Measurements from ENCODE around the gene GFRA1. TPM values are rescaled to one million over a fixed set of nuclear protein-coding genes. Genes with fewer than 3 reads are reported as not detected.

The GFRA1 gene
- total RNA-seq, 2 experiments from 2014 or later = not detected

DNA sequence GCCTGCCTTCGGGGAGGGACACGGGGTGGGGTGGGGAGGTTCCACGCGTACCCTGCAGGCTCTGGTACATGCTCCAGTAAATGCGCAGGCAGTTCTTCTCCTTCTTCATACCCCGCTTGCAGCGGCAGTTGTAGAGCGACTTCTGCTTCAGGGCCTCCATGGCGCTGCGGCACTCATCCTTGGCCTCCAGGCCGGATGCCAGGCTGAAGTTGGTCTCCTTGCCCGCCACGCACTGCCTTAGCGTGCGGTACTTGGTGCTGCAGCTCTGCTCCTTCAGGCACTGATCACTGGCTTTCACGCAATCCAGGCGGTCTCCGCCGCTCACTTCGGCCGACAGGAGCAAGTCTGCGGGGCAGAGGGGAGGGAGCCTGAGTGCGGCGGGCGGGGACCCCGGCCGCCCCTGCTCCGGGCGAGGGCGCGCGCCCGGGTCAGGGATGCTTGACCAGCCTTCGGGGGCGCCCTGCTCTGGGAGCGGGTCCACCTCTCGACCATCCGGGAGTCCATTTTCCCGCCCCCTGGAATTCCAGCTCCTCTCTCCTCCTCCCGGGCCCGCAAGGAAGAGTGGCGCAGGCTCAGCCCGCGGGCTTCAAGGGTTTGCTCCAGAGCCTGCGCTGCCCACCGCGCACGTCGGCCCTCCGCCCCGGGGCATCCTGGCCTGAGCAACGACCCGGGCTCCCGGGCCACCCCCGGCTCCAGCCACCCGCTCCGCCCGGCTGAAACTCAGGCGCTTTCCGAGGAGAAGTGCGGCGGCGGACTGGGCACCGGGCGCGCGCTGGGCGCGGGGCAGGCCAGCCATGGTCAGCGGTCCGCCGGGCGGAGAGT is 2.0 kb downstream of the GFRA1 start:
- ChIA-PET POLR2A (no interaction called here), CTCF (ENCODE audit: unreplicated experiment) (no interaction called here)
- no peak overlapping the region for H3K4me3 ChIP-seq (ENCODE audit: low read depth, low read length, poor library complexity, severe bottlenecking)
- no peaks in the 10 kb centered on the region for H3K36me3 ChIP-seq (ENCODE audit: insufficient read depth, low read length)
- H3K4me1 ChIP-seq (ENCODE audit: insufficient read depth, low read length, poor library complexity, severe bottlenecking) = no peaks in the 10 kb centered on the region
- H3K4me2 ChIP-seq (ENCODE audit: low read length) = no peak overlapping the region
- H3K9me3 ChIP-seq (ENCODE audit: low read length) = no peaks in the 10 kb centered on the region
- H3K27ac ChIP-seq (ENCODE audit: low read depth, low read length, poor library complexity, severe bottlenecking) = no peak overlapping the region
- TF ChIP-seq, protein P1, sequence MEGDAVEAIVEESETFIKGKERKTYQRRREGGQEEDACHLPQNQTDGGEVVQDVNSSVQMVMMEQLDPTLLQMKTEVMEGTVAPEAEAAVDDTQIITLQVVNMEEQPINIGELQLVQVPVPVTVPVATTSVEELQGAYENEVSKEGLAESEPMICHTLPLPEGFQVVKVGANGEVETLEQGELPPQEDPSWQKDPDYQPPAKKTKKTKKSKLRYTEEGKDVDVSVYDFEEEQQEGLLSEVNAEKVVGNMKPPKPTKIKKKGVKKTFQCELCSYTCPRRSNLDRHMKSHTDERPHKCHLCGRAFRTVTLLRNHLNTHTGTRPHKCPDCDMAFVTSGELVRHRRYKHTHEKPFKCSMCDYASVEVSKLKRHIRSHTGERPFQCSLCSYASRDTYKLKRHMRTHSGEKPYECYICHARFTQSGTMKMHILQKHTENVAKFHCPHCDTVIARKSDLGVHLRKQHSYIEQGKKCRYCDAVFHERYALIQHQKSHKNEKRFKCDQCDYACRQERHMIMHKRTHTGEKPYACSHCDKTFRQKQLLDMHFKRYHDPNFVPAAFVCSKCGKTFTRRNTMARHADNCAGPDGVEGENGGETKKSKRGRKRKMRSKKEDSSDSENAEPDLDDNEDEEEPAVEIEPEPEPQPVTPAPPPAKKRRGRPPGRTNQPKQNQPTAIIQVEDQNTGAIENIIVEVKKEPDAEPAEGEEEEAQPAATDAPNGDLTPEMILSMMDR (conservative IDR thresholded peaks at IDR 0.05; ENCODE audit: low read length) = no peak
- no peak for TF ChIP-seq EZH2phosphoT487 (IDR thresholded peaks at IDR 0.05; ENCODE audit: borderline replicate concordance, low read depth, low read length)
- no peaks in the 10 kb centered on the region for H3K9me2 ChIP-seq (ENCODE audit: insufficient read depth, low read length)
- no peak overlapping the region for H2AFZ ChIP-seq (ENCODE audit: low read length)
- H3K79me2 ChIP-seq (ENCODE audit: insufficient read depth, low read depth, low read length) = no peaks in the 10 kb centered on the region
- no peaks in the 10 kb centered on the region for H4K20me1 ChIP-seq (ENCODE audit: insufficient read depth, low read length)
- intact Hi-C loops (cut with micrococcal nuclease; ENCODE audit: unreplicated experiment) = no loop called here
- DNase-seq (ENCODE audit: low spot score) = no peak
- BruUV-seq (replicated peaks) = no TSS peak

- DNase-seq (ENCODE audit: low spot score) = no peak
- H3K4me2 ChIP-seq (ENCODE audit: low read length) = no peak overlapping the region
- H3K9me2 ChIP-seq (ENCODE audit: insufficient read depth, low read length) = no peaks in the 10 kb centered on the region
- TF ChIP-seq, protein P1 (conservative IDR thresholded peaks at IDR 0.05; ENCODE audit: low read length) = no peak
- TF ChIP-seq EZH2phosphoT487 (IDR thresholded peaks at IDR 0.05; ENCODE audit: borderline replicate concordance, low read depth, low read length) = no peak
- BruUV-seq (replicated peaks) = no TSS peak
- no peaks in the 10 kb centered on the region for H3K4me1 ChIP-seq (ENCODE audit: insufficient read depth, low read length, poor library complexity, severe bottlenecking)
- H3K79me2 ChIP-seq (ENCODE audit: insufficient read depth, low read depth, low read length) = no peaks in the 10 kb centered on the region
- no peak overlapping the region for H2AFZ ChIP-seq (ENCODE audit: low read length)
- no peak overlapping the region for H3K4me3 ChIP-seq (ENCODE audit: low read depth, low read length, poor library complexity, severe bottlenecking)
- intact Hi-C loops (cut with micrococcal nuclease; ENCODE audit: unreplicated experiment) = no loop called here
- no peaks in the 10 kb centered on the region for H3K9me3 ChIP-seq (ENCODE audit: low read length)
- no peaks in the 10 kb centered on the region for H4K20me1 ChIP-seq (ENCODE audit: insufficient read depth, low read length)
- CTCF ChIA-PET (ENCODE audit: unreplicated experiment) = no interaction called here
- H3K27ac ChIP-seq (ENCODE audit: low read depth, low read length, poor library complexity, severe bottlenecking) = no peak overlapping the region
- POLR2A ChIA-PET = no interaction called here
- H3K36me3 ChIP-seq (ENCODE audit: insufficient read depth, low read length) = no peaks in the 10 kb centered on the region
Measured at GRCh38 chr10:116270126-116270770, 2.8 kb downstream of the GFRA1 start.

DNA sequence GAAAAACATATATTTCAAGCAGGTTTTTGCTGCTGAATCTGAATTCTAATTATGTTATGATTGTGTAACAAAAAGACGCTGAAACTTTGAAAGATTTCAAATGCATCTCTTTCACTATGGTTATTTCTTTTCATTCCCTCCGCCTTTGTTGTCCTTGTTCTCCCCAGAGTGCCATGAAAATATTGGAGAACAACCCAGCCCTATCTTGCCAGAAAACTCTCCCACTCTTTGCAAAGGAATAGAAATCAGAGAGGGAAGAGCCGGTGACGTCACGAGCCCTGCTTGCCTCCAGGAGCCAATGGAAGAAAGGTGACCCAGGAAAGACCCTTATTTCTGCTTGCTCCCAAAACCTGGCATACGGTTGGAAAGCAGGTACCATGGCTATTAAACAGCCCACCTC is 3.4 kb downstream of the GFRA1 start:
- H2AFZ ChIP-seq (ENCODE audit: low read length) = no peak overlapping the region
- no peaks in the 10 kb centered on the region for H3K4me1 ChIP-seq (ENCODE audit: insufficient read depth, low read length, poor library complexity, severe bottlenecking)
- H3K9me2 ChIP-seq (ENCODE audit: insufficient read depth, low read length) = no peaks in the 10 kb centered on the region
- H3K4me2 ChIP-seq (ENCODE audit: low read length) = no peak overlapping the region
- CTCF ChIA-PET (ENCODE audit: unreplicated experiment) = no interaction called here
- DNase-seq (ENCODE audit: low spot score) = no peak
- intact Hi-C loops (cut with micrococcal nuclease; ENCODE audit: unreplicated experiment) = no loop called here
- H3K27ac ChIP-seq (ENCODE audit: low read depth, low read length, poor library complexity, severe bottlenecking) = no peak overlapping the region
- no peaks in the 10 kb centered on the region for H3K9me3 ChIP-seq (ENCODE audit: low read length)
- no peak overlapping the region for H3K4me3 ChIP-seq (ENCODE audit: low read depth, low read length, poor library complexity, severe bottlenecking)
- H3K36me3 ChIP-seq (ENCODE audit: insufficient read depth, low read length) = no peaks in the 10 kb centered on the region
- H4K20me1 ChIP-seq (ENCODE audit: insufficient read depth, low read length) = no peaks in the 10 kb centered on the region
- no peaks in the 10 kb centered on the region for H3K79me2 ChIP-seq (ENCODE audit: insufficient read depth, low read depth, low read length)
- no TSS peak for BruUV-seq (replicated peaks)
- POLR2A ChIA-PET = no interaction called here
- TF ChIP-seq, protein P1 (conservative IDR thresholded peaks at IDR 0.05; ENCODE audit: low read length) = no peak
- TF ChIP-seq EZH2phosphoT487 (IDR thresholded peaks at IDR 0.05; ENCODE audit: borderline replicate concordance, low read depth, low read length) = no peak
